Measurements from ENCODE around the gene RBM44.
"Not testable (repeated sequence)": the region's sequence is repeated elsewhere in the genome, so short reads cannot be mapped to it uniquely, and the experiment has no call there.

RBM44 gene

GRCh38 chr2:237848940-237849339 is 50.4 kb downstream of the RBM44 start:
- DNase-seq (ENCODE audit: low read depth) = not testable (repeated sequence)

- no peak for DNase-seq (ENCODE audit: low read depth)
Observed at GRCh38 chr2:237854295-237854694, 55.7 kb downstream of the RBM44 start.

- no peak for DNase-seq (ENCODE audit: low read depth)
Observed at GRCh38 chr2:237857791-237858190, 59.2 kb downstream of the RBM44 start.

GRCh38 chr2:237858294-237859081 is 59.9 kb downstream of the RBM44 start:
- peak; percentile 22 for DNase-seq (ENCODE audit: low read depth)

GRCh38 chr2:237859082-237859433 is 60.5 kb downstream of the RBM44 start:
- DNase-seq (ENCODE audit: low read depth) = no peak

- DNase-seq (ENCODE audit: low read depth) = no peak
Observed at GRCh38 chr2:237859533-237860272, 61.1 kb downstream of the RBM44 start, which contains the start of gene RAMP1. Gene RAMP1 (plus strand): TSS chr2:237859623. CDS start chr2:237859676, 53 bp downstream.

- no peak for DNase-seq (ENCODE audit: low read depth)
Observed at GRCh38 chr2:237860273-237860935, 61.8 kb downstream of the RBM44 start.

GRCh38 chr2:237861875-237862527 is 63.4 kb downstream of the RBM44 start:
- DNase-seq (ENCODE audit: low read depth) = no peak

- DNase-seq (ENCODE audit: low read depth) = no peak
Observed at GRCh38 chr2:237862528-237862895, 63.9 kb downstream of the RBM44 start.

- no peak for DNase-seq (ENCODE audit: low read depth)
Observed at GRCh38 chr2:237863102-237863511, 64.5 kb downstream of the RBM44 start.

- no peak for DNase-seq (ENCODE audit: low read depth)
Observed at GRCh38 chr2:237863689-237864443, 65.3 kb downstream of the RBM44 start.

GRCh38 chr2:237864444-237864931 is 65.9 kb downstream of the RBM44 start:
- DNase-seq (ENCODE audit: low read depth) = no peak

GRCh38 chr2:237864940-237865622 is 66.5 kb downstream of the RBM44 start:
- DNase-seq (ENCODE audit: low read depth) = no peak

GRCh38 chr2:237865623-237866041 is 67.1 kb downstream of the RBM44 start:
- no peak for DNase-seq (ENCODE audit: low read depth)

- no peak for DNase-seq (ENCODE audit: low read depth)
Observed at GRCh38 chr2:237866101-237866621, 67.6 kb downstream of the RBM44 start.

GRCh38 chr2:237867465-237867864 is 68.9 kb downstream of the RBM44 start:
- DNase-seq (ENCODE audit: low read depth) = no peak

GRCh38 chr2:237868074-237868473 is 69.5 kb downstream of the RBM44 start:
- not testable (repeated sequence) for DNase-seq (ENCODE audit: low read depth)

- DNase-seq (ENCODE audit: low read depth) = no peak
Observed at GRCh38 chr2:237868631-237869342, 70.2 kb downstream of the RBM44 start.

GRCh38 chr2:237869343-237870102 is 70.9 kb downstream of the RBM44 start:
- DNase-seq (ENCODE audit: low read depth) = no peak

Data from stimulated activated CD8-positive, alpha-beta memory T cell treated with anti-CD3 and anti-CD28 coated beads, Interleukin-4, amount 100 ng/mL, for 24 hours (primary cell).